K562 (cell line): ENCODE measurements around the gene PTPMT1. TPM values are rescaled to one million over a fixed set of nuclear protein-coding genes. Genes with fewer than 3 reads are reported as not detected.

Source experiments
- ARID2 ChIP-seq: fragments of 450-650 bp; IDR thresholded peaks from 2 replicates; pipeline ENCODE4 v1.6.1; 2017; ENCODE audit warnings: antibody characterized with exemption, mild to moderate bottlenecking
- CREBBP ChIP-seq: IDR thresholded peaks from one replicate; pipeline ENCODE4 v1.6.1; 2012; ENCODE audit warnings: low read depth, mild to moderate bottlenecking, control low read depth, inconsistent platforms, low read length
- CXXC5 ChIP-seq: fragments of 250-450 bp; sonication (Bioruptor Pico); IDR thresholded peaks from 2 replicates; pipeline ENCODE4 v1.8.0; 2022; ENCODE audit warnings: inconsistent platforms, mild to moderate bottlenecking, moderate library complexity
- ELF4 ChIP-seq: fragments of 450-650 bp; formaldehyde crosslinking; IDR thresholded peaks from 2 replicates; pipeline ENCODE4 v1.4.0; 2022; ENCODE audit warnings: missing genetic modification characterization
- GABPA ChIP-seq: fragments of 200-800 bp; sonication (Bioruptor generic); conservative IDR thresholded peaks from 2 replicates; pipeline ENCODE4 v1.6.1; 2016; ENCODE audit warnings: low read depth, missing genetic modification characterization, missing compliant biosample characterization
- NR1H2 ChIP-seq: sonication (generic); formaldehyde crosslinking; IDR thresholded peaks from 2 replicates; pipeline ENCODE4 v1.4.0; 2020; ENCODE audit warnings: mild to moderate bottlenecking, missing genetic modification reagents
- POLR2AphosphoS5 ChIP-seq: IDR thresholded peaks from 2 replicates; pipeline ENCODE4 v1.6.1; 2011; ENCODE audit warnings: mild to moderate bottlenecking, low read depth, low read length, moderate library complexity; ENCODE audit not compliant: control insufficient read depth, insufficient read depth
- RAD51 ChIP-seq: fragments of 450-650 bp; IDR thresholded peaks from 2 replicates; pipeline ENCODE4 v1.7.1; 2016; ENCODE audit warnings: low read depth, mild to moderate bottlenecking, borderline replicate concordance
- SMC3 ChIP-seq: conservative IDR thresholded peaks from 2 replicates; pipeline ENCODE4 v1.6.1; 2011; ENCODE audit warnings: low read depth, low read length, improper control_type of control experiment; ENCODE audit not compliant: insufficient read depth
- ZNF175 ChIP-seq: fragments of 200-800 bp; sonication (Bioruptor generic); IDR thresholded peaks from 2 replicates; pipeline ENCODE4 v1.6.1; 2016; ENCODE audit warnings: low read depth, mild to moderate bottlenecking, missing genetic modification characterization, missing compliant biosample characterization
- ZNF347 ChIP-seq: fragments of 450-650 bp; formaldehyde crosslinking; IDR thresholded peaks from 2 replicates; pipeline ENCODE4 v1.4.0; 2020; ENCODE audit warnings: low read depth, mild to moderate bottlenecking, moderate library complexity
- ZNF583 ChIP-seq: fragments of 250-450 bp; sonication (Bioruptor Pico); IDR thresholded peaks from 2 replicates; pipeline ENCODE4 v1.4.0; 2020
- ZSCAN32 ChIP-seq: fragments of 450-650 bp; formaldehyde crosslinking; IDR thresholded peaks from 2 replicates; pipeline ENCODE4 v1.4.0; 2020; ENCODE audit warnings: mild to moderate bottlenecking, moderate library complexity
- polyA plus RNA-seq, 8 experiments: library from polyadenylated mRNA; depleted of rRNA in 4 of 8; stranded (reverse) in 5 of 8; unstranded in 3 of 8; fragments of >200 nt; fragmentation: Nextera tagmentation in 2 of 8; fragmentation: Illumina TruSeq in 1 of 8; extraction: Ambion mirVana in 2 of 8; extraction: Trizol in 1 of 8; gene quantifications; 2 replicates each; pipeline versions ENCODE4 v1.2.1 to v1.2.3, GENCODE V29; 2011 to 2014; ENCODE audit warnings: inconsistent platforms in 1 of 8, missing spikeins in 1 of 8
- total RNA-seq, 7 experiments: library from RNA; depleted of rRNA in 6 of 7; stranded (reverse); fragments of >200 nt in 6 of 7; fragmentation: Illumina TruSeq in 2 of 7; extraction: Trizol in 2 of 7; gene quantifications; 2 replicates each; pipeline versions ENCODE4 v1.2.1 to v1.2.3, GENCODE V29; 2011 to 2021; ENCODE audit warnings: low replicate concordance in 1 of 7
- TF ChIP-seq, protein P1 (sequence below): IDR thresholded peaks from 2 replicates; pipeline ENCODE4 v1.6.1; 2012; ENCODE audit warnings: low read depth, low read length, improper control_type of control experiment, borderline replicate concordance
- TF ChIP-seq, protein P2 (sequence below): sonication (generic); formaldehyde crosslinking; IDR thresholded peaks from 2 replicates; pipeline ENCODE4 v1.8.0; 2022; ENCODE audit warnings: mild to moderate bottlenecking, missing genetic modification reagents
- TF ChIP-seq, protein P3 (sequence below): fragments of 450-650 bp; IDR thresholded peaks from 2 replicates; pipeline ENCODE4 v1.6.1; 2018; ENCODE audit warnings: mild to moderate bottlenecking, low read depth; ENCODE audit not compliant: partially characterized antibody
- TF ChIP-seq, protein P4 (sequence below): fragments of 250-450 bp; sonication (Bioruptor Pico); IDR thresholded peaks from 2 replicates; pipeline ENCODE4 v1.8.0; 2022; ENCODE audit warnings: inconsistent platforms, mild to moderate bottlenecking, moderate library complexity, borderline replicate concordance
- TF ChIP-seq, protein P5 (sequence below): fragments of 250-450 bp; sonication (Bioruptor Pico); IDR thresholded peaks from 2 replicates; pipeline ENCODE4 v1.8.0; 2021; ENCODE audit warnings: moderate library complexity, mild to moderate bottlenecking, inconsistent platforms

The PTPMT1 gene
- total and polyA plus RNA-seq, 9 of the 15 experiments (the other 6 are each of a cell fraction or from before 2014, with no cell fraction given): 10.4 to 140 (median 67.2) TPM

DNA sequence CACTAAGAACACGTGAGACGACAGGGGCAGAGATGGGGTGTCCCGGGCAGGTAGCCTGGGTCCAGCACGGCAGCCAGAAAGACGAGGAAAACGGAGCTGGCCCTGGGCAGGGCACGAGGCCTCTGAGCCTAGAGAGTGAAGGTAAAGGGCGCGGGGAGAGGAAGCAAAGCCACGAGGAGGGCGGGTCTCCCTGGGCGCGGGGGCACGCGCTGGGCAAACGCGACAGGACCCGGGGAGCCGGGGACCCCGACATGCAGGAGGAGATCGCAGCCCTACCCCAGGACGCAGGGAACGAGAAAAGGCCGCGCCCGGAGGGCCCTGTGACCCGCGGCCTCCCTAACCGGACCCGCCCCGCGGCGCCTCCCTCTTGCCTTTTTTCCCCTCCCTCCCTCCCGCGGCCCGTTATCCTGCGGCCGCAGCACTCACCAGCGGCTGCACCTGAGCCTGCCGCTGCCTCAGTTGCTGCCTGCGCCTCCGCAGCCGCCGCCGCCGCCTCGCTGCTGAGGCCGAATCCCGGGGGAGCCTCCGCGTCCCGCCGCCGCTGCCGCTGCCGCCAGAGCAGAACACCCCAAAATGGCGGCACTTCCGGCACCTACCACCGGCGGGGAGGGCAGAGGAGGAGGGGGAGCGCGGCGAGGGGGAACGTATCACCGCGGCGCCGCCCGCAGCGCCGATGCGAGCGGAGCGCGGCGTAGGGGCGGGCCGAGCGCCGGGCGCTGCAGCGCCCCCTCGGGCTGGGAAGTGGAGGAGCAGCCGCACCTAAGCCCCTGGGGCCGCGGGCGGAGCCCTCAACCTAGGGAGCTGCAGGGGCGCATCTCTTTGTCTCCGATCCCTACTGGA, 12.6 kb upstream of the PTPMT1 start, which contains the start of gene CELF1 (continued):
- TF ChIP-seq POLR2AphosphoS5 (peak; percentile 69), CREBBP (no peak), ZSCAN32 (CRISPR knock-in tag) (no peak), NR1H2 (0 out of 2 replicates have a peak, but pooled peaks have one; percentile 36), ZNF347 (no peak), GABPA (peak; percentile 95), SMC3 (0 out of 2 replicates have a peak, but pooled peaks have one; percentile 31), CXXC5 (CRISPR knock-in tag) (peak; percentile 99), ARID2 (no peak), ZNF175 (CRISPR knock-in tag) (no peak), RAD51 (no peak), ZNF583 (no peak), ELF4 (CRISPR knock-in tag) (peak; percentile 79; the same call in 1 of the 2 replicates)
- TF ChIP-seq, protein P1, sequence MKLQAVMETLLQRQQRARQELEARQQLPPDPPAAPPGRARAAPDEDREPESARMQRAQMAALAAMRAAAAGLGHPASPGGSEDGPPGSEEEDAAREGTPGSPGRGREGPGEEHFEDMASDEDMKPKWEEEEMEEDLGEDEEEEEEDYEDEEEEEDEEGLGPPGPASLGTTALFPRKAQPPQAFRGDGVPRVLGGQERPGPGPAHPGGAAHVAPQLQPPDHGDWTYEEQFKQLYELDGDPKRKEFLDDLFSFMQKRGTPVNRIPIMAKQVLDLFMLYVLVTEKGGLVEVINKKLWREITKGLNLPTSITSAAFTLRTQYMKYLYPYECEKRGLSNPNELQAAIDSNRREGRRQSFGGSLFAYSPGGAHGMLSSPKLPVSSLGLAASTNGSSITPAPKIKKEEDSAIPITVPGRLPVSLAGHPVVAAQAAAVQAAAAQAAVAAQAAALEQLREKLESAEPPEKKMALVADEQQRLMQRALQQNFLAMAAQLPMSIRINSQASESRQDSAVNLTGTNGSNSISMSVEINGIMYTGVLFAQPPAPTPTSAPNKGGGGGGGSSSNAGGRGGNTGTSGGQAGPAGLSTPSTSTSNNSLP: no peak
- TF ChIP-seq, protein P2, sequence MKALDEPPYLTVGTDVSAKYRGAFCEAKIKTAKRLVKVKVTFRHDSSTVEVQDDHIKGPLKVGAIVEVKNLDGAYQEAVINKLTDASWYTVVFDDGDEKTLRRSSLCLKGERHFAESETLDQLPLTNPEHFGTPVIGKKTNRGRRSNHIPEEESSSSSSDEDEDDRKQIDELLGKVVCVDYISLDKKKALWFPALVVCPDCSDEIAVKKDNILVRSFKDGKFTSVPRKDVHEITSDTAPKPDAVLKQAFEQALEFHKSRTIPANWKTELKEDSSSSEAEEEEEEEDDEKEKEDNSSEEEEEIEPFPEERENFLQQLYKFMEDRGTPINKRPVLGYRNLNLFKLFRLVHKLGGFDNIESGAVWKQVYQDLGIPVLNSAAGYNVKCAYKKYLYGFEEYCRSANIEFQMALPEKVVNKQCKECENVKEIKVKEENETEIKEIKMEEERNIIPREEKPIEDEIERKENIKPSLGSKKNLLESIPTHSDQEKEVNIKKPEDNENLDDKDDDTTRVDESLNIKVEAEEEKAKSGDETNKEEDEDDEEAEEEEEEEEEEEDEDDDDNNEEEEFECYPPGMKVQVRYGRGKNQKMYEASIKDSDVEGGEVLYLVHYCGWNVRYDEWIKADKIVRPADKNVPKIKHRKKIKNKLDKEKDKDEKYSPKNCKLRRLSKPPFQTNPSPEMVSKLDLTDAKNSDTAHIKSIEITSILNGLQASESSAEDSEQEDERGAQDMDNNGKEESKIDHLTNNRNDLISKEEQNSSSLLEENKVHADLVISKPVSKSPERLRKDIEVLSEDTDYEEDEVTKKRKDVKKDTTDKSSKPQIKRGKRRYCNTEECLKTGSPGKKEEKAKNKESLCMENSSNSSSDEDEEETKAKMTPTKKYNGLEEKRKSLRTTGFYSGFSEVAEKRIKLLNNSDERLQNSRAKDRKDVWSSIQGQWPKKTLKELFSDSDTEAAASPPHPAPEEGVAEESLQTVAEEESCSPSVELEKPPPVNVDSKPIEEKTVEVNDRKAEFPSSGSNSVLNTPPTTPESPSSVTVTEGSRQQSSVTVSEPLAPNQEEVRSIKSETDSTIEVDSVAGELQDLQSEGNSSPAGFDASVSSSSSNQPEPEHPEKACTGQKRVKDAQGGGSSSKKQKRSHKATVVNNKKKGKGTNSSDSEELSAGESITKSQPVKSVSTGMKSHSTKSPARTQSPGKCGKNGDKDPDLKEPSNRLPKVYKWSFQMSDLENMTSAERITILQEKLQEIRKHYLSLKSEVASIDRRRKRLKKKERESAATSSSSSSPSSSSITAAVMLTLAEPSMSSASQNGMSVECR (CRISPR knock-in tag): no peak
- TF ChIP-seq, protein P3, sequence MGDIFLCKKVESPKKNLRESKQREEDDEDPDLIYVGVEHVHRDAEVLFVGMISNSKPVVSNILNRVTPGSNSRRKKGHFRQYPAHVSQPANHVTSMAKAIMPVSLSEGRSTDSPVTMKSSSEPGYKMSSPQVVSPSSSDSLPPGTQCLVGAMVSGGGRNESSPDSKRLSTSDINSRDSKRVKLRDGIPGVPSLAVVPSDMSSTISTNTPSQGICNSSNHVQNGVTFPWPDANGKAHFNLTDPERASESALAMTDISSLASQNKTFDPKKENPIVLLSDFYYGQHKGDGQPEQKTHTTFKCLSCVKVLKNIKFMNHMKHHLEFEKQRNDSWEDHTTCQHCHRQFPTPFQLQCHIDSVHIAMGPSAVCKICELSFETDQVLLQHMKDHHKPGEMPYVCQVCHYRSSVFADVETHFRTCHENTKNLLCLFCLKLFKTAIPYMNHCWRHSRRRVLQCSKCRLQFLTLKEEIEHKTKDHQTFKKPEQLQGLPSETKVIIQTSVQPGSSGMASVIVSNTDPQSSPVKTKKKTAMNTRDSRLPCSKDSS: no peak
- TF ChIP-seq, protein P4, sequence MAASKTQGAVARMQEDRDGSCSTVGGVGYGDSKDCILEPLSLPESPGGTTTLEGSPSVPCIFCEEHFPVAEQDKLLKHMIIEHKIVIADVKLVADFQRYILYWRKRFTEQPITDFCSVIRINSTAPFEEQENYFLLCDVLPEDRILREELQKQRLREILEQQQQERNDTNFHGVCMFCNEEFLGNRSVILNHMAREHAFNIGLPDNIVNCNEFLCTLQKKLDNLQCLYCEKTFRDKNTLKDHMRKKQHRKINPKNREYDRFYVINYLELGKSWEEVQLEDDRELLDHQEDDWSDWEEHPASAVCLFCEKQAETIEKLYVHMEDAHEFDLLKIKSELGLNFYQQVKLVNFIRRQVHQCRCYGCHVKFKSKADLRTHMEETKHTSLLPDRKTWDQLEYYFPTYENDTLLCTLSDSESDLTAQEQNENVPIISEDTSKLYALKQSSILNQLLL: no peak
- TF ChIP-seq, protein P5, sequence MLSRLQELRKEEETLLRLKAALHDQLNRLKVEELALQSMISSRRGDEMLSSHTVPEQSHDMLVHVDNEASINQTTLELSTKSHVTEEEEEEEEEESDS (CRISPR knock-in tag): no peak
